GM10847 (cell line): Measurements from ENCODE around the gene LRBA.

ENCODE experiments used
- POLR2A ChIP-seq: IDR thresholded peaks from 2 replicates; pipeline ENCODE4 v1.6.1; 2011; ENCODE audit not compliant: insufficient read length; ENCODE audit errors: extremely low read depth

LRBA gene

GRCh38 chr4:150256841-150257730 lies 758.0 kb downstream of the LRBA start:
- TF ChIP-seq POLR2A = no peak

GRCh38 chr4:150256225-150256620 lies 758.9 kb downstream of the LRBA start:
- TF ChIP-seq POLR2A = no peak

- TF ChIP-seq POLR2A = no peak
These were observed 759.4 kb downstream of the LRBA start for GRCh38 chr4:150255610-150256224.

- TF ChIP-seq POLR2A = no peak
These were observed 761.0 kb downstream of the LRBA start for GRCh38 chr4:150253965-150254630.

GRCh38 chr4:150253416-150253815 lies 761.7 kb downstream of the LRBA start:
- TF ChIP-seq POLR2A = no peak

GRCh38 chr4:150252741-150253140 lies 762.3 kb downstream of the LRBA start:
- no peak for TF ChIP-seq POLR2A

GRCh38 chr4:150252306-150252705 lies 762.8 kb downstream of the LRBA start:
- TF ChIP-seq POLR2A = no peak

- TF ChIP-seq POLR2A = no peak
These were observed 763.3 kb downstream of the LRBA start for GRCh38 chr4:150251752-150252190.

GRCh38 chr4:150250998-150251651 lies 764.0 kb downstream of the LRBA start:
- no peak for TF ChIP-seq POLR2A

GRCh38 chr4:150250293-150250997 lies 764.6 kb downstream of the LRBA start:
- TF ChIP-seq POLR2A = no peak

- TF ChIP-seq POLR2A = no peak
These were observed 766.9 kb downstream of the LRBA start for GRCh38 chr4:150248181-150248580.

GRCh38 chr4:150247184-150247583 lies 767.9 kb downstream of the LRBA start:
- TF ChIP-seq POLR2A = no peak

GRCh38 chr4:150244600-150244999 lies 770.5 kb downstream of the LRBA start:
- no peak for TF ChIP-seq POLR2A

- TF ChIP-seq POLR2A = no peak
These were observed 771.2 kb downstream of the LRBA start for GRCh38 chr4:150243932-150244331.
